GM23338 (cell line): Measurements from ENCODE around the gene CDC26. TPM values are rescaled to one million over a fixed set of nuclear protein-coding genes. Genes with fewer than 3 reads are reported as not detected.

Experiments used
- ATAC-seq: fragments of 200-7000 bp; cut with Tn5 transposase; 3 replicates; pipeline ENCODE4 v1.9.1; 2020
- DNase-seq: peaks from one replicate; pipeline ENCODE4 v3.0.0-alpha.2; 2015; ENCODE audit warnings: low spot score
- H2AFZ ChIP-seq: fragments of 200-600 bp; sonication (generic); 2 replicates; pipeline ENCODE4 v1.8.0; 2016; ENCODE audit warnings: antibody characterized with exemption, mild to moderate bottlenecking, moderate library complexity
- H3F3A ChIP-seq: fragments of 200-600 bp; sonication (generic); replicated peaks from 2 replicates; pipeline ENCODE4 v1.8.0; 2017; ENCODE audit warnings: antibody characterized with exemption, mixed run types, low read depth
- H3K27ac ChIP-seq: fragments of 200-600 bp; sonication (generic); 2 replicates; pipeline ENCODE4 v1.6.1; 2016; ENCODE audit warnings: low read depth
- H3K27me3 ChIP-seq: fragments of 200-600 bp; sonication (generic); 2 replicates; pipeline ENCODE4 v1.8.0; 2016; ENCODE audit warnings: mild to moderate bottlenecking, mixed run types, moderate library complexity; ENCODE audit not compliant: insufficient read depth
- H3K36me3 ChIP-seq: fragments of 200-600 bp; sonication (generic); 2 replicates; pipeline ENCODE4 v1.8.0; 2016; ENCODE audit warnings: mild to moderate bottlenecking; ENCODE audit not compliant: insufficient read depth
- H3K4me1 ChIP-seq: fragments of 200-600 bp; sonication (generic); 2 replicates; pipeline ENCODE4 v1.8.0; 2016; ENCODE audit warnings: mild to moderate bottlenecking, moderate library complexity; ENCODE audit not compliant: insufficient read depth
- H3K4me2 ChIP-seq: fragments of 200-600 bp; sonication (generic); 2 replicates; pipeline ENCODE4 v1.7.1; 2017; ENCODE audit warnings: mixed run types
- H3K4me3 ChIP-seq: fragments of 200-600 bp; sonication (generic); 2 replicates; pipeline ENCODE4 v1.6.1; 2016; ENCODE audit warnings: mixed run types
- H3K79me2 ChIP-seq: fragments of 200-600 bp; sonication (generic); replicated peaks from 2 replicates; pipeline ENCODE4 v1.8.0; 2017; ENCODE audit warnings: mild to moderate bottlenecking; ENCODE audit not compliant: insufficient read depth
- H3K9me2 ChIP-seq: fragments of 200-600 bp; sonication (generic); 2 replicates; pipeline ENCODE4 v1.8.0; 2017; ENCODE audit not compliant: insufficient read depth
- H4K20me1 ChIP-seq: fragments of 200-600 bp; sonication (generic); replicated peaks from 2 replicates; pipeline ENCODE4 v1.8.0; 2017; ENCODE audit warnings: mild to moderate bottlenecking; ENCODE audit not compliant: insufficient read depth
- H3K27ac Mint-ChIP-seq: 2 replicates; pipeline ENCODE4 v1.8.0; 2020; ENCODE audit warnings: inconsistent platforms, mild to moderate bottlenecking, moderate library complexity, mixed read lengths
- H3K27me3 Mint-ChIP-seq: 3 replicates; pipeline ENCODE4 v1.8.0; 2022; ENCODE audit warnings: low read depth, mild to moderate bottlenecking, moderate library complexity, mixed read lengths, inconsistent platforms; ENCODE audit not compliant: insufficient read depth, poor library complexity
- H3K36me3 Mint-ChIP-seq: 3 replicates; pipeline ENCODE4 v1.8.0; 2021; ENCODE audit warnings: low read depth, mild to moderate bottlenecking, inconsistent platforms, moderate library complexity, mixed read lengths
- H3K4me1 Mint-ChIP-seq: 3 replicates; pipeline ENCODE4 v1.8.0; 2020; ENCODE audit warnings: mild to moderate bottlenecking, inconsistent platforms, mixed read lengths
- H3K4me3 Mint-ChIP-seq: 3 replicates; pipeline ENCODE4 v1.8.0; 2021; ENCODE audit warnings: moderate library complexity, mild to moderate bottlenecking, inconsistent platforms, mixed read lengths
- H3K9me3 Mint-ChIP-seq: 3 replicates; pipeline ENCODE4 v1.8.0; 2020; ENCODE audit warnings: moderate library complexity, mild to moderate bottlenecking, inconsistent platforms, mixed read lengths
- CREB1 ChIP-seq: fragments of 250-450 bp; sonication (Bioruptor Pico); IDR thresholded peaks from 2 replicates; pipeline ENCODE4 v1.5.0; 2020; ENCODE audit warnings: low read depth, mild to moderate bottlenecking, moderate library complexity
- EZH2 ChIP-seq: fragments of 200-600 bp; sonication (generic); IDR thresholded peaks from one replicate; pipeline ENCODE4 v1.8.0; 2017; ENCODE audit warnings: antibody characterized with exemption, mild to moderate bottlenecking, low read depth; ENCODE audit not compliant: unreplicated experiment
- EZH2phosphoT487 ChIP-seq: fragments of 200-600 bp; sonication (generic); IDR thresholded peaks from one replicate; pipeline ENCODE4 v1.8.1; 2018; ENCODE audit warnings: antibody characterized with exemption; ENCODE audit not compliant: unreplicated experiment
- JUNB ChIP-seq: IDR thresholded peaks from one replicate; pipeline ENCODE4 v1.6.1; 2016; ENCODE audit warnings: antibody characterized with exemption; ENCODE audit not compliant: unreplicated experiment
- NANOG ChIP-seq: IDR thresholded peaks from 2 replicates; pipeline ENCODE4 v1.6.1; 2016; ENCODE audit warnings: antibody characterized with exemption, borderline replicate concordance
- POLR2AphosphoS5 ChIP-seq: IDR thresholded peaks from 2 replicates; pipeline ENCODE4 v1.6.1; 2016; ENCODE audit warnings: antibody characterized with exemption, low read depth
- REST ChIP-seq: IDR thresholded peaks from one replicate; pipeline ENCODE4 v1.6.1; 2018; ENCODE audit warnings: antibody characterized with exemption; ENCODE audit not compliant: unreplicated experiment
- STAT1 ChIP-seq: IDR thresholded peaks from one replicate; pipeline ENCODE4 v1.6.1; 2016; ENCODE audit warnings: antibody characterized with exemption; ENCODE audit not compliant: unreplicated experiment
- ZNF114 ChIP-seq: fragments of 250-450 bp; sonication (Bioruptor Pico); IDR thresholded peaks from 2 replicates; pipeline ENCODE4 v1.5.0; 2020; ENCODE audit warnings: mild to moderate bottlenecking, moderate library complexity
- ZNF331 ChIP-seq: fragments of 250-450 bp; sonication (Bioruptor Pico); IDR thresholded peaks from 2 replicates; pipeline ENCODE4 v1.5.0; 2020; ENCODE audit warnings: low read depth, mild to moderate bottlenecking, moderate library complexity
- ZNF462 ChIP-seq: fragments of 250-450 bp; sonication (Bioruptor Pico); IDR thresholded peaks from 2 replicates; pipeline ENCODE4 v1.5.0; 2020; ENCODE audit warnings: mild to moderate bottlenecking, moderate library complexity
- polyA plus RNA-seq: library from polyadenylated mRNA; unstranded; fragments of >200 nt; fragmentation: Nextera tagmentation; extraction: Ambion mirVana; gene quantifications from 2 replicates; pipeline ENCODE4 v1.2.1, GENCODE V29; 2016
- total RNA-seq: library from RNA; depleted of rRNA; stranded (reverse); fragments of >200 nt; shearing (Covaris generic); gene quantifications from 2 replicates; pipeline ENCODE4 v1.2.3, GENCODE V29; 2014
- TF ChIP-seq, protein P1 (sequence below), 2 experiments: fragments of 200-600 bp in 1 of 2; sonication (generic) in 1 of 2; conservative IDR thresholded peaks; 2 replicates each; pipeline versions ENCODE4 v1.5.1 to v1.6.1; 2016 to 2017; ENCODE audit warnings: antibody characterized with exemption in 2 of 2, low read depth in 2 of 2, mild to moderate bottlenecking in 2 of 2, moderate library complexity in 1 of 2
- TF ChIP-seq, protein P2 (sequence below): IDR thresholded peaks from 2 replicates; pipeline ENCODE4 v1.6.1; 2016; ENCODE audit warnings: antibody characterized with exemption

CDC26 gene
- total and polyA plus RNA-seq, 2 experiments from 2014 or later = 34.9 to 112 TPM

GRCh38 chr9:113289091-113289490 lies 13.7 kb upstream of the CDC26 start:
- Mint-ChIP-seq H3K9me3 (no peaks in the 10 kb centered on the region), H3K4me3 (no peak overlapping the region), H3K27ac (no peak overlapping the region), H3K36me3 (peaks cover 83% of the 10 kb centered on the region), H3K27me3 (no peaks in the 10 kb centered on the region), H3K4me1 (no peaks in the 10 kb centered on the region)
- Histone ChIP-seq H3K27me3 (no peaks in the 10 kb centered on the region), H3K36me3 (peaks cover 81% of the 10 kb centered on the region), H3K79me2 (no peaks in the 10 kb centered on the region), H2AFZ (no peak overlapping the region), H3K4me3 (no peak overlapping the region), H3K9me2 (no peaks in the 10 kb centered on the region), H3K4me2 (no peak overlapping the region), H3K4me1 (no peaks in the 10 kb centered on the region), H4K20me1 (peaks cover 12% of the 10 kb centered on the region), H3F3A (no peaks in the 10 kb centered on the region), H3K27ac (no peak overlapping the region)
- DNase-seq = no peak
- no peak for ATAC-seq
- TF ChIP-seq REST = no peak
- no peak for TF ChIP-seq EZH2
- TF ChIP-seq ZNF331 (CRISPR knock-in tag) = no peak
- no peak for TF ChIP-seq EZH2phosphoT487
- no peak for TF ChIP-seq STAT1
- TF ChIP-seq, protein P1, sequence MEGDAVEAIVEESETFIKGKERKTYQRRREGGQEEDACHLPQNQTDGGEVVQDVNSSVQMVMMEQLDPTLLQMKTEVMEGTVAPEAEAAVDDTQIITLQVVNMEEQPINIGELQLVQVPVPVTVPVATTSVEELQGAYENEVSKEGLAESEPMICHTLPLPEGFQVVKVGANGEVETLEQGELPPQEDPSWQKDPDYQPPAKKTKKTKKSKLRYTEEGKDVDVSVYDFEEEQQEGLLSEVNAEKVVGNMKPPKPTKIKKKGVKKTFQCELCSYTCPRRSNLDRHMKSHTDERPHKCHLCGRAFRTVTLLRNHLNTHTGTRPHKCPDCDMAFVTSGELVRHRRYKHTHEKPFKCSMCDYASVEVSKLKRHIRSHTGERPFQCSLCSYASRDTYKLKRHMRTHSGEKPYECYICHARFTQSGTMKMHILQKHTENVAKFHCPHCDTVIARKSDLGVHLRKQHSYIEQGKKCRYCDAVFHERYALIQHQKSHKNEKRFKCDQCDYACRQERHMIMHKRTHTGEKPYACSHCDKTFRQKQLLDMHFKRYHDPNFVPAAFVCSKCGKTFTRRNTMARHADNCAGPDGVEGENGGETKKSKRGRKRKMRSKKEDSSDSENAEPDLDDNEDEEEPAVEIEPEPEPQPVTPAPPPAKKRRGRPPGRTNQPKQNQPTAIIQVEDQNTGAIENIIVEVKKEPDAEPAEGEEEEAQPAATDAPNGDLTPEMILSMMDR (conservative IDR thresholded peaks at IDR 0.05; ENCODE audit: low read depth in 2 of 2) = no peak
- no peak for TF ChIP-seq ZNF114
- no peak for TF ChIP-seq POLR2AphosphoS5
- no peak for TF ChIP-seq CREB1
- TF ChIP-seq, protein P2, sequence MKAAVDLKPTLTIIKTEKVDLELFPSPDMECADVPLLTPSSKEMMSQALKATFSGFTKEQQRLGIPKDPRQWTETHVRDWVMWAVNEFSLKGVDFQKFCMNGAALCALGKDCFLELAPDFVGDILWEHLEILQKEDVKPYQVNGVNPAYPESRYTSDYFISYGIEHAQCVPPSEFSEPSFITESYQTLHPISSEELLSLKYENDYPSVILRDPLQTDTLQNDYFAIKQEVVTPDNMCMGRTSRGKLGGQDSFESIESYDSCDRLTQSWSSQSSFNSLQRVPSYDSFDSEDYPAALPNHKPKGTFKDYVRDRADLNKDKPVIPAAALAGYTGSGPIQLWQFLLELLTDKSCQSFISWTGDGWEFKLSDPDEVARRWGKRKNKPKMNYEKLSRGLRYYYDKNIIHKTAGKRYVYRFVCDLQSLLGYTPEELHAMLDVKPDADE = no peak
- no peak for TF ChIP-seq JUNB
- no peak for TF ChIP-seq NANOG
- no peak for TF ChIP-seq ZNF462
